Forelimb muscle (tissue), 1 donor: Measurements from ENCODE around the gene FARS2. TPM values are rescaled to one million over a fixed set of nuclear protein-coding genes. Genes with fewer than 3 reads are reported as not detected.
"Not testable (repeated sequence)": the region's sequence is repeated elsewhere in the genome, so short reads cannot be mapped to it uniquely, and the experiment has no call there.

Source experiments
- DNase-seq: peaks from one replicate; pipeline ENCODE4 v3.0.0-alpha.2; 2013; ENCODE audit warnings: low read depth
- polyA plus RNA-seq: library from polyadenylated mRNA; unstranded; fragments of 120-200 nt; gene quantifications from one replicate; pipeline ENCODE4 v1.2.1, GENCODE V29; 2013; ENCODE audit not compliant: insufficient read length

Gene FARS2
- polyA plus RNA-seq, 1 donor = 10.3 TPM

GRCh38 chr6:5534643-5535042 is 273.3 kb downstream of the FARS2 start:
- no peak for DNase-seq

DNA sequence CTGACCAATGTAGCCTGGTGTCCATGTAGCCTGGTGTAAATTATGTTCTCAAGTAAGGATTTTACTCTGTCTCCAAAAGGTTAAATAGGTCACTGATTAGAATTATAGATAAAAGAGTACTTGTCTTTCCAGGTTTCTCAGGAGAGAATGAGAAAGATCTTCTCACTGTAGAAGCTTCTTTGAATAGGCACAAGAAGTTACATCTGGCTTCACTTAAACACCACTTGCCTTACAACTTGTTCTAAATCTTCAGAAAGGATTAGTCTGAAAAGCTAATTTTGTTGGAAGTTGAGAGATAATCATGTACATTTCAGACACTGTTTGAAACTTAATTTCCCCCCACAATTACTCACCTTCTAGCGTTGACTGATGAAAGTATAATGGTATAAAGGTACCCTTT is 275.3 kb downstream of the FARS2 start:
- DNase-seq = no peak

DNA sequence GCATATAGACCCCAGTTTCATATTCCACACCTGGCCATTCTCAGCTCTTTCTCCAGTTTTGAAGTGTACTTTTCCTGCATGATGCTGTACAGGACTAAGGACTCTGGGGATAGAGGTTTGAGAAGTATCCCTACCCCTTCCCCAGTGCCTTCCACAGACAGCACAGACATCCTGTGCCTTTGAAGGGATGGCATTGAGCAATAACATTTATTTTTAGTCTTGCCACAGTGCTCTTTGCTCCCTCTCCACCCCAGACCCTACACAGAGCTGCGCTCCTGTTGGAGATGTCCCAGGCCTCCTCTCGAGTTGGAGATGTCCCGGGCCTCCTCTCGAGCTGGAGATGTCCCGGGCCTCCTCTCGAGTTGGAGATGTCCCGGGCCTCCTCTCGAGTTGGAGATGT is 275.8 kb downstream of the FARS2 start:
- no peak for DNase-seq

DNA sequence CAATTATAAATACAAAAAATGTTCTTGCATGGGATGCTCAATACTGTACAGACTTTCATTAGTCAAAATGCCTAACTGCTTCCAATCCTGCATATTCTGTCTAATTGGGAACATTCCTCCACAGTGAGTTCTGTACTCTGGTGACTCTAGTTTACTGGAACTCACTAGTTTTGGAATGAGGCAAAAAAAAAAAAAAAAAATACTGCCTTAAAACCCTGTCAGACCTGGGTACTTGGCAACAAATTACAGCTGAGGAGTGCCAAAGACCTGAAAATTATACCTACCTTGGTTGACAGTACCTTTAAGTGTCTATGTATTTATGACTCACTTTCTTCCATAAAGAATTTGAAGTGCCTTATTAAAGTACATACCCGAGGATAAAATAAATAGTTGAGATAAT is 276.7 kb downstream of the FARS2 start:
- DNase-seq = no peak

GRCh38 chr6:5540370-5540769 is 279.1 kb downstream of the FARS2 start:
- DNase-seq = no peak

DNA sequence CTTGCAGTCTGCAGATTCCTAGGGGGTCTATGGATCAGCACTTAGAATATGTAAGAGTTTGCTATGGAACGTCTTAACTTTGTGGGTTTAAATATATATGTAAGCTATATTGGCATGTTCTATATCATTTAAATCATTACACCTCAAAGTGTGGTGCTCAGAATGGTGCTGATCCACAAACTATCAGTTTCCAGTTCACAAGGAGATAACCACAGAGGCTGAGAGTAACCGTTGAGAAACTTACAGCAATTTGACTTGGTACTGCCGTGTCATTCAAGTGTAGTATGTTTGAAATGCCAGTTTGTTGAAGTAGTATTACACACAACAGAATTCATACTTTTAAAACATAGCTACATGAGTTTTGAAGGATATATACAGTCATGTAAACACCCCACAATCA is 279.7 kb downstream of the FARS2 start:
- DNase-seq = no peak

GRCh38 chr6:5541751-5542432 is 280.6 kb downstream of the FARS2 start:
- no peak for DNase-seq

DNA sequence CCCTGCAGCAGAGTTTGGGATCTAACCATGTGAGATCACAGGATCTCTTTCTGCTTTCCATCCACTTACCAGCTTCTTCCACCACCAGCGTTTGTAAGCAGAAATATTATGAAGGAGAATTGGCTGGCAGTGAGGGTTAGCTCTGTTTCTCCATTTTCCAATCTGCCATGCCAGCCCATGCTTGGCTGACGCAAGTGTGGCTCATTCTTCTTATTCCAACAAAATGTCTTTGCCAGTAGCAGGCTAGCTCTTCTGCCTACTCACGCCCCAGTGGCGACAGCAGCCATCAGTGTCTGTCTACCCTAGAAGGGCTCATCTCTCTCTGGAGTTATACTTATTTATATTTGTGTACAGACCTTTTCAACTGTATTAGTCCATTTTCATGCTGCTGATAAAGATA is 286.2 kb downstream of the FARS2 start:
- DNase-seq = no peak

DNA sequence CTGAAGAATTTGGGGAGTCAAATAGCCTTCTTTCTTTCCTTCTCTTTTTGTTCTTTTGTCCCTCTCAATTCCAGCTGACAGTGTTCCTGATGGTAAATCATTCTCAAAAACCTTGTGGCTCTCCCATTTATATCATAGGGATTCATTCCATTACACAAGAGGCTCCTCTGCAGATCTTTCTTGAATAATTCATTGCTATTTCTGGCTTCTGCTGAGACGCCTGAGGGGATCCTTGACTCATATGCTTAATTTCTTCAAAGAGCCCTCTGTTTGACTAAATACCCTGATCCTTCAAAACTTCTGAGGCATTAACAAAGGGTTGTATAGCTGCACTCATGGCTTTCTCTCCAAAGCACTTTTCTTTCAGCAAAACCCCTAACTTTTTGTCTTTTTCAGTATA is 289.3 kb downstream of the FARS2 start:
- no peak for DNase-seq

DNA sequence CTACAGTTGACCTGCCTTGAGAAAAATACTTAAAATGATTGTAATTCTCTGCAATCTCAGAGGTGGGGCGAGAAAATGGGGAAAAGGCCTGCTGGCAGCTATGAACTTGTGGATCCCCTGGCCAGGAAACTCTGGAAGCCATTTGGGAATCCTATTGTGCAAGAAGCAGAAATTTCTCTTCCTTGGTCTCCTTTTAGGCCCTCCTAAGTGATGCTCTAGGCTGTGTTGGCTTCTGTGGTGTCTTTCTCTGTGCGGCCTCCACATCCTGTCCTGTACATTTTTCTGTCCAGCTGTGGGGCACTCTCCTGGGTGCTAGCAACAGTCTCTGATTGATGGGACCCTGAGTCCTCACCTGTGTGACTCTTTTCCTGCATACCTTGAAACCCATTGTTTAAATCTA is 290.9 kb downstream of the FARS2 start:
- no peak for DNase-seq

DNA sequence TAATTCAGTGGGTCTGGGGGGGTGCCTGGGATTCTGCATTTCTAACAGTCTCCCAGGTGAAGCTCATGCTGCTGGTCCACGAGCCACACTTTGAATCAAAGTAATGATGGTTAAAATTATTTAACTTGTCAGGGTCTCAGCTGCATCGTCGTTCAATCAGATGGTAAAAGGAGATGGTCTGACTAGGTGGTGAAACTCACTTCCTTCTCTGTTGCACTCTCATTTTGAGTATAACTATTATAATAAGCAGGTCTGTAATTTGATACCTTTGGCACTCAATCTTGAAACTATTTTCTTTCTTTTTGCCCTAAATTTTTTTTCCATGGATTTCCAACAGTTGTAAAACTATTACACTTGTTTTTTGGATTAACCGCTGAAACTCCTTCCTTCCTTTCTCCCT is 292.5 kb downstream of the FARS2 start:
- DNase-seq = no peak

DNA sequence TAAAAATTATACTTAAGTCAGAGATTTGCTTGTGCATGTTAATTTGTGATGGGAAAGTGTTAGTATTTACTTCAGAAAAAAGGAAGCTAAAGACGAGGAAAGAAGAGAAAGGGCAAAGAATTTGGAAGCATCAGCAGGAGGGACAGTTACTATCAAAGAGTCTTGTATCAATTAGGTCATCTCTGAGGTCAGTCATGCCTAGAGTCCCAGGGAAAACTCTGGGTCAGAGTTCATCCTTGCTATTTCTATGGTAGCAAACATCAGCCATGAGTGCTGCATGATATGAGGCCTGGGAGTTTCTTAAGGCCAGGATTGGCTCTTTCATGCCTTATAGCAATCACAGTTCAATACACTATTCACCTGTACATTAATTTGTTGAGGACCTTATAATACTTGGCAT is 292.9 kb downstream of the FARS2 start:
- no peak for DNase-seq

- DNase-seq = no peak
These were observed 294.7 kb downstream of the FARS2 start for GRCh38 chr6:5556011-5556410.

DNA sequence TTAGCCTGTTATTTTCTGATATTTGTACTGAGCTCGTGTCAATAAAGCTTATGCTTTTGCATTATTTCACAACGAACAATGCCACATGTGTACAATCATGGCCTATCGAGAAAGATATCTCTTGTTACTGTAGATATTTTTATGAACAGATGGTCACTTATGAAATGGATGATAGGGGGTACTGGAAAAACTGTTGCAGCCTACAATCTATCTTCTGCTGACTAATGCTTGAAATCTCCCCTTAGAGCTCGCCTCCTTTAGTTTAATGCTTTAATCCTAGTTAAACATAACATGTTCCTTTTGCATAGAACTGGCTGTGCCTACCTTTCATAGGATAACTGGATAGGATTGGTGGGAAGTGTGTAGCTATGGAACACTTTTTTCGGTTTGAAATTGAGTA is 296.2 kb downstream of the FARS2 start:
- no peak for DNase-seq

DNA sequence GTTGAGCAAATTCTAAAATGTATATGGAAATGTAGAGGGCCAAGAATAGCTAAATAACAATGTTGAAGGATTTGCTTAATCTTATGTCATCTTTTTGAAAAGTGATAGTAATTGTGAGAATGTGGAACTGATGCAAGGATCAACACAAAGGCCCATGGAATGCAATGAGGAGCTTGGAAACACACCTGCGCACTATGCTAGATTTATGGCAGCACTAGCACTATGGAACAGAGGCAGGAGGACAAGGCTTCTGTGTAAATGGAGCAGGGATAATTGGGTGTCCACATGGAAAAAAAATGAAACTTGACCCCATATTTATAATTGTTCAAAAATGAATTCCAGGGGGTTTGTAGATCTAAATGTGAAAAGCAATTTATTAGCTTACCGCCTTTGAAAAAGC is 298.3 kb downstream of the FARS2 start:
- no peak for DNase-seq

DNA sequence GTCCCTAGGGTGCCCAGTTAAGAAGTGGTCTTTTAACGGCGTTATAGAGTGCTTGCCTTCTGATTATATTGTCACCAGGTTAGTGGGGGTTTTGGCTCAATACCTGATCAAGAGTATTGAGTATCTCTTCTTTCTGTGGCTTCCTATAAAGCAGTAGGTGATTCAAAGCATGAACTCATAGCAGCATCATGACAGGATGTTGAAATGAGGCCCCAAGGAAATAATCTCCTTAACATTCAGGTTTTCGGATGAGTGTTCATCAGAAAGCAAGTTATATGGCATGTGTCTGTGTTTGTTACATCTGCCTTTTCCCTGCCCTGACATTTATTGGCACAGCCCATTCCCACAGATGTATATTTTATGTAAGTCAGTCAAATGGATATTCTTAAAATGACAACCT is 301.0 kb downstream of the FARS2 start:
- no peak for DNase-seq

DNA sequence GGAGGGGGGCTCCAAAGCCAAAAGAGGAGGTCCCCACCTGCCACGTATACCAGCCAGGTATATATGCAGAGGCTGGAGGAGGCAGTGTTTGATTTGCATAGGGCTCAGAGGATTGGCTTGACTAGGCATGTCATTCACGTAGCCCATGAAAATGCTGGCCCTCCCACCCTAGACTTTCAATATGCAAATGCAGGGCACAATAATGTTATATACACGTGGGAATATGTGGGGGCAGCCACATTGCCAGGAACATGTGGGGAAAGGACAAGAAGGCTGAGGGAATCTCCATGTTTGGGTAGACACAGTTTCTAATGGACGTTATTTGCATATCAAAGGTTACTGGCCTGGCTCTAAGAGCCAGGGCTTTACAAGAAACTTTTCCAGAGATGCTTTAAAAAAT is 301.8 kb downstream of the FARS2 start:
- no peak for DNase-seq

GRCh38 chr6:5564746-5565145 is 303.4 kb downstream of the FARS2 start:
- DNase-seq = not testable (repeated sequence)

GRCh38 chr6:5565971-5566370 is 304.7 kb downstream of the FARS2 start:
- no peak for DNase-seq

- no peak for DNase-seq
These were observed 305.4 kb downstream of the FARS2 start for GRCh38 chr6:5566718-5567117.

GRCh38 chr6:5567352-5567751 is 306.0 kb downstream of the FARS2 start:
- DNase-seq = no peak

- no peak for DNase-seq
These were observed 306.6 kb downstream of the FARS2 start for GRCh38 chr6:5567890-5568289.

GRCh38 chr6:5569491-5569890 is 308.2 kb downstream of the FARS2 start:
- no peak for DNase-seq

DNA sequence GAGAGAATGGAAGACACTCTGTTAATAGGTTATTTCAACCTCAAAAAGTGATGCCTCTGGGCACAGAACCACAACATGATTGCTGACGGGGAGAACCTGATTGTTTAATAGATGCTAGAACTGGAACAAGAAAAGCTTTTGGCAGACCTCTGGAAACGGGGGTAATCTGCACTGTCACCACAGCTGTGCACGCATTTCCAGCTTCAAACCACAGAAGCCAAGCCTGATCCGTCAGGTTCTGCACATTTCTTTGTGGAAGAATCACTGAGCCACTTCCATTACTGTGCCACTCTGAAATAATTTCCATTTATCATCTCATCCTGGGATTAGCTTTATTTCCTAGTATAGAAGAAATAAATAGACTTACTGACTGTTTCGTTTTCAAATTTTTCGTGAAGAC is 309.3 kb downstream of the FARS2 start:
- DNase-seq = no peak
